DND-41 (cell line): ENCODE measurements around the gene EYA2.

Source experiments
- ATAC-seq: fragments of 200-7000 bp; cut with Tn5 transposase; 3 replicates; pipeline ENCODE4 v1.9.1; 2021; ENCODE audit warnings: low read depth; ENCODE audit not compliant: insufficient read depth
- DNase-seq: peaks from one replicate; pipeline ENCODE4 v3.0.0-alpha.2; 2020
- H2AFZ ChIP-seq: 2 replicates; pipeline ENCODE4 v1.6.0; 2012; ENCODE audit warnings: low read depth, low read length
- H3K27ac ChIP-seq: 2 replicates; pipeline ENCODE4 v1.5.1; 2012; ENCODE audit warnings: low read length, inconsistent platforms
- H3K27me3 ChIP-seq: fragments of 200-600 bp; sonication (generic); 2 replicates; pipeline ENCODE4 v1.6.0; 2012; ENCODE audit warnings: low read length, mild to moderate bottlenecking, inconsistent platforms; ENCODE audit not compliant: insufficient read depth, poor library complexity
- H3K36me3 ChIP-seq: 2 replicates; pipeline ENCODE4 v1.5.1; 2012; ENCODE audit warnings: low read length, inconsistent platforms; ENCODE audit not compliant: insufficient read depth
- H3K4me1 ChIP-seq: 2 replicates; pipeline ENCODE4 v1.5.1; 2012; ENCODE audit warnings: mild to moderate bottlenecking, low read length; ENCODE audit not compliant: insufficient read depth
- H3K4me2 ChIP-seq: 2 replicates; pipeline ENCODE4 v1.6.0; 2012; ENCODE audit warnings: mild to moderate bottlenecking, moderate library complexity, low read length, inconsistent platforms; ENCODE audit not compliant: insufficient read depth
- H3K4me3 ChIP-seq, 2 experiments: fragments of 200-600 bp in 1 of 2; shearing (Covaris generic) in 1 of 2; 2 replicates each; pipeline ENCODE4 v1.5.1; 2012 to 2016; ENCODE audit warnings: inconsistent platforms in 2 of 2, low read length in 2 of 2, mild to moderate bottlenecking in 2 of 2, low read depth in 1 of 2, moderate library complexity in 1 of 2
- H3K79me2 ChIP-seq: 2 replicates; pipeline ENCODE4 v1.6.0; 2012; ENCODE audit warnings: low read length, inconsistent platforms; ENCODE audit not compliant: insufficient read depth
- H3K9ac ChIP-seq: 2 replicates; pipeline ENCODE4 v1.6.0; 2012; ENCODE audit warnings: low read depth, mild to moderate bottlenecking, inconsistent platforms, low read length, moderate library complexity
- H3K9me3 ChIP-seq: 2 replicates; pipeline ENCODE4 v1.5.1; 2012; ENCODE audit warnings: low read length, moderate library complexity, mild to moderate bottlenecking, inconsistent platforms; ENCODE audit not compliant: insufficient read depth, severe bottlenecking
- H4K20me1 ChIP-seq: 2 replicates; pipeline ENCODE4 v1.6.0; 2012; ENCODE audit warnings: low read length; ENCODE audit not compliant: insufficient read depth
- CTCF ChIP-seq: IDR thresholded peaks from 2 replicates; pipeline ENCODE4 v1.5.1; 2012; ENCODE audit warnings: borderline replicate concordance, low read length, moderate library complexity, mild to moderate bottlenecking; ENCODE audit not compliant: poor library complexity, severe bottlenecking; ENCODE audit errors: extremely low read depth
- EZH2 ChIP-seq: IDR thresholded peaks from 3 replicates; pipeline ENCODE4 v1.6.1; 2012; ENCODE audit warnings: borderline replicate concordance, low read depth, mild to moderate bottlenecking, moderate library complexity, low read length, inconsistent platforms; ENCODE audit not compliant: severe bottlenecking

Gene EYA2

GRCh38 chr20:47019121-47019824, 124.6 kb downstream of the EYA2 start:
- ATAC-seq, result no peak
- H3K79me2 ChIP-seq, result no peaks in the 10 kb centered on the region
- no peaks in the 10 kb centered on the region for H3K9me3 ChIP-seq
- H4K20me1 ChIP-seq, result no peaks in the 10 kb centered on the region
- no peak overlapping the region for H3K4me3 ChIP-seq
- no peak overlapping the region for H3K27ac ChIP-seq
- DNase-seq, result no peak
- no peak overlapping the region for H3K9ac ChIP-seq
- H2AFZ ChIP-seq, result no peak overlapping the region
- H3K27me3 ChIP-seq, result no peaks in the 10 kb centered on the region
- TF ChIP-seq CTCF, result no peak
- no peak for TF ChIP-seq EZH2
- no peaks in the 10 kb centered on the region for H3K36me3 ChIP-seq
- H3K4me2 ChIP-seq, result no peak overlapping the region
- no peaks in the 10 kb centered on the region for H3K4me1 ChIP-seq

DNA sequence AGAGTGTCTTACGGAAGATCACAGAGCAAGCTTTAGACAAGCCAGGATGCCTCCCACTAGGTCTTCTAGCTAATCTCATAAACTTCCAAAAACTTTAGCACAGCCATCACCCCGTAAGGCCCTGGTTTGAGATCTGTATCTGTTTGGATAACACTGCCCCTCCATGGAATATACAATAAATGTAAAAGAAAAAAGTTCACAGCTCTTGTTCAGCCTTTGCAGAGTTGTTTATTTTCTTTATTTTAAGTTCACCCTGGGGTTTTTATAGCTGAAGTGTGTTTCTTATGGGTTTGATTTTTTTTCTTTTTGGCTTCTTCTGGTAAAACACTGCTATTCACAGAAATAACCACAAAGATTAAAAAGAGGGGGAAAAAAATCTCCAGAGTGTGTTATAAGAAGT, 125.6 kb downstream of the EYA2 start:
- Histone ChIP-seq H3K9me3 (no peaks in the 10 kb centered on the region), H3K4me1 (no peaks in the 10 kb centered on the region), H3K4me3 (no peak overlapping the region), H2AFZ (no peak overlapping the region), H4K20me1 (no peaks in the 10 kb centered on the region), H3K79me2 (no peaks in the 10 kb centered on the region), H3K27me3 (no peaks in the 10 kb centered on the region), H3K36me3 (no peaks in the 10 kb centered on the region), H3K27ac (no peak overlapping the region), H3K4me2 (no peak overlapping the region), H3K9ac (no peak overlapping the region)
- no peak for DNase-seq
- TF ChIP-seq CTCF, result no peak
- TF ChIP-seq EZH2, result no peak
- no peak for ATAC-seq

DNA sequence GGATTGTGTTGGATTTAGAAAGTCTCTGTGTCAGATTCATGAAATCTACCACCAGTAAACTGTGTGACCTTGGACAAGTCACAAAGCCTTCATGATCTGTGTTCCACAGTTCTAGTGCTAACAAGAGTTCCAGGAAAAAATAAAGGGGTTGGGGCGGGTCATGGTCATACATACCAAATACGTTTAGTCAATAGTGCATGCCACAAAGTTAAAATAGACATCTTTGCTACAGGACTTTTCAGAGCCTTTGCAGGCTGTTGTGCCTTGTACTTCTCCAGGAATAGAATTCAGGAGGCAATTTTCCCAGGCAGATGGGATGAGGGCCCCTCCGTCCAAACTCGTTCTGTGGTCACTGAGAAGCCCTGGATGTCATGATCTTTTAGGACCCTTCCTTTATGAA, 127.2 kb downstream of the EYA2 start:
- Histone ChIP-seq H3K79me2 (no peaks in the 10 kb centered on the region), H3K9me3 (no peaks in the 10 kb centered on the region), H2AFZ (no peak overlapping the region), H3K27ac (no peak overlapping the region), H3K27me3 (no peaks in the 10 kb centered on the region), H4K20me1 (no peaks in the 10 kb centered on the region), H3K4me3 (no peak overlapping the region), H3K9ac (no peak overlapping the region), H3K4me2 (no peak overlapping the region), H3K36me3 (no peaks in the 10 kb centered on the region), H3K4me1 (no peaks in the 10 kb centered on the region)
- DNase-seq, result no peak
- no peak for ATAC-seq
- TF ChIP-seq EZH2 (no peak), CTCF (no peak)
